Caco-2 (cell line): Measurements from ENCODE around the gene RFTN1. TPM values are rescaled to one million over a fixed set of nuclear protein-coding genes. Genes with fewer than 3 reads are reported as not detected.
A peak's percentile ranks its signal among the peaks of the same experiment; 100 is the strongest.

Experiments used
- BruUV-seq: library from RNA; stranded (reverse); fragments of 400-500 nt; replicated peaks from 2 replicates; lab custom pipeline; 2021; lab: Mats Ljungman, UMichigan
- CTCF ChIA-PET: fragments of 300-600 bp; sonication (Branson Sonifier 250); formaldehyde crosslinking; loops from one replicate; lab custom pipeline; 2022; ENCODE audit warnings: antibody characterized with exemption; lab: Charles Lee
- POLR2A ChIA-PET: fragments of 300-600 bp; sonication (Branson Sonifier 250); formaldehyde crosslinking; loops from one replicate; lab custom pipeline; 2022; ENCODE audit warnings: antibody characterized with exemption; lab: Charles Lee
- DNase-seq, 2 experiments: peaks; one replicate each; pipeline versions ENCODE4 v3.0.0 to v3.0.0-alpha.2; 2020 to 2022
- H3K27me3 ChIP-seq: replicated peaks from 2 replicates; pipeline ENCODE4 v1.6.0; 2011; ENCODE audit warnings: low read length; ENCODE audit not compliant: control insufficient read depth, insufficient read depth
- H3K36me3 ChIP-seq: 2 replicates; pipeline ENCODE4 v1.5.1; 2011; ENCODE audit warnings: low read length; ENCODE audit not compliant: control insufficient read depth, insufficient read depth
- H3K4me1 ChIP-seq: fragments of 250-450 bp; sonication (Bioruptor Pico); 2 replicates; pipeline ENCODE4 v1.5.1; 2020; ENCODE audit warnings: mild to moderate bottlenecking
- H3K4me3 ChIP-seq: 2 replicates; pipeline ENCODE4 v1.5.1; 2011; ENCODE audit warnings: low read depth, mild to moderate bottlenecking, control low read depth, low read length
- H3K9me3 ChIP-seq: fragments of 250-450 bp; sonication (Bioruptor Pico); 2 replicates; pipeline ENCODE4 v1.5.1; 2020; ENCODE audit warnings: mild to moderate bottlenecking, moderate library complexity
- H3K27ac Mint-ChIP-seq: one replicate; pipeline ENCODE4 v1.8.0; 2022; ENCODE audit warnings: mixed read lengths; ENCODE audit not compliant: unreplicated experiment
- H3K27me3 Mint-ChIP-seq: one replicate; pipeline ENCODE4 v1.8.0; 2022; ENCODE audit warnings: mixed read lengths; ENCODE audit not compliant: insufficient read depth, unreplicated experiment
- H3K36me3 Mint-ChIP-seq: one replicate; pipeline ENCODE4 v1.8.0; 2022; ENCODE audit warnings: mild to moderate bottlenecking, mixed read lengths; ENCODE audit not compliant: insufficient read depth, unreplicated experiment
- H3K4me1 Mint-ChIP-seq: one replicate; pipeline ENCODE4 v1.8.0; 2022; ENCODE audit warnings: low read depth, mixed read lengths; ENCODE audit not compliant: unreplicated experiment
- H3K4me3 Mint-ChIP-seq: one replicate; pipeline ENCODE4 v1.8.0; 2022; ENCODE audit warnings: mild to moderate bottlenecking, moderate library complexity, mixed read lengths; ENCODE audit not compliant: unreplicated experiment
- H3K9me3 Mint-ChIP-seq: one replicate; pipeline ENCODE4 v1.8.0; 2022; ENCODE audit warnings: mixed read lengths; ENCODE audit not compliant: unreplicated experiment
- CTCF ChIP-seq, 2 experiments: fragments of 200-600 bp in 1 of 2; IDR thresholded peaks; 1 replicate in 1 of 2; 2 replicates in 1 of 2; pipeline versions ENCODE4 v1.5.1 to v1.8.0; 2011 to 2022; ENCODE audit warnings: antibody characterized with exemption in 1 of 2, control low read depth in 1 of 2, inconsistent platforms in 1 of 2, low read depth in 1 of 2, low read length in 1 of 2, mild to moderate bottlenecking in 1 of 2, moderate library complexity in 1 of 2; ENCODE audit not compliant: insufficient read depth in 1 of 2, severe bottlenecking in 1 of 2, unreplicated experiment in 1 of 2
- intact Hi-C: fragments of 100-400 bp; cut with micrococcal nuclease; formaldehyde crosslinking; loops from one replicate; pipeline ENCODE4 v1.10.0; 2022; ENCODE audit not compliant: unreplicated experiment
- total RNA-seq: library from RNA; stranded (reverse); gene quantifications from 2 replicates; pipeline ENCODE4 v1.2.3, GENCODE V29; 2022

Gene RFTN1
- total RNA-seq, 1 experiment from 2014 or later: 10.2 TPM

- ChIA-PET CTCF (interaction anchor here (0.6 kb wide), 1 partner anchor 271 kb away, joined by 7 read pairs; no protein-coding TSS in a partner anchor), POLR2A (no interaction called here)
Observed at GRCh38 chr3:16543242-16543864, 29.9 kb upstream of the RFTN1 start.

DNA sequence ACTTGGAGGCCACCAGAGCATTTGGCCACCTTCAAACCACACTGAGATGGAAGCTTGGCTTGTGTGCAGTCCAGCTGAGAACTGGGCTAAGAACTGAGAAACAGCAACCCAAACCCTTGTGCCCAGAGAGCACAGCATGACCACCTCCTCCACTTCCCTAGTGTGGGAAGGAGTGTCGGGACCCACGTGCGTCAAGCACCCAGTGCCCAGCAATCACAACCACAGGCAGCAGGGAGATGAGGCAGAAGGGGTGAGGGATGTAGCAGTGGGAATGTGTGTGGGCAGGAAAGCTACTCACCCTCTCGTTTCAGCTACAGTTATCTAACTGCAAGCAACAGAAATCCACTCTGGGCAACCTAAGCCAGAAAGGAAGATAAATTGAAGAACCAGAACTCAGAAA lies 25.0 kb upstream of the RFTN1 start:
- no peaks in the 10 kb centered on the region for H3K4me1 ChIP-seq
- Mint-ChIP-seq H3K4me3 (no peak overlapping the region), H3K36me3 (no peaks in the 10 kb centered on the region), H3K27ac (no peak overlapping the region), H3K27me3 (peaks cover 20% of the 10 kb centered on the region), H3K4me1 (no peaks in the 10 kb centered on the region), H3K9me3 (no peaks in the 10 kb centered on the region)
- POLR2A ChIA-PET: no interaction called here
- no peaks in the 10 kb centered on the region for H3K27me3 ChIP-seq
- no peak for TF ChIP-seq CTCF (IDR thresholded peaks at IDR 0.05; ENCODE audit: insufficient read depth in 1 of 2, low read depth in 1 of 2, low read length in 1 of 2, severe bottlenecking in 1 of 2, unreplicated experiment in 1 of 2)
- no peaks in the 10 kb centered on the region for H3K36me3 ChIP-seq
- CTCF ChIA-PET: no interaction called here
- H3K9me3 ChIP-seq: no peaks in the 10 kb centered on the region
- intact Hi-C loops: no loop called here
- BruUV-seq: no TSS peak
- DNase-seq: no peak
- H3K4me3 ChIP-seq: no peak overlapping the region

More at GRCh38 chr3:16543242-16543864, 29.9 kb upstream of the RFTN1 start:
- Mint-ChIP-seq H3K9me3 (no peaks in the 10 kb centered on the region), H3K27ac (no peak overlapping the region), H3K36me3 (no peaks in the 10 kb centered on the region), H3K4me1 (no peaks in the 10 kb centered on the region), H3K27me3 (peaks cover 20% of the 10 kb centered on the region), H3K4me3 (no peak overlapping the region)
- TF ChIP-seq CTCF (IDR thresholded peaks at IDR 0.05; ENCODE audit: insufficient read depth in 1 of 2, low read depth in 1 of 2, low read length in 1 of 2, severe bottlenecking in 1 of 2, unreplicated experiment in 1 of 2): no peak
- H3K36me3 ChIP-seq: no peaks in the 10 kb centered on the region
- no peak for DNase-seq
- H3K4me1 ChIP-seq: no peaks in the 10 kb centered on the region
- intact Hi-C loops: no loop called here
- H3K9me3 ChIP-seq: no peaks in the 10 kb centered on the region
- no TSS peak for BruUV-seq
- H3K4me3 ChIP-seq: no peak overlapping the region
- H3K27me3 ChIP-seq: no peaks in the 10 kb centered on the region

GRCh38 chr3:16536996-16537395 lies 23.5 kb upstream of the RFTN1 start:
- Mint-ChIP-seq H3K9me3 (no peaks in the 10 kb centered on the region), H3K36me3 (no peaks in the 10 kb centered on the region)
- CTCF ChIA-PET: interaction anchor here (1.1 kb wide), 1 partner anchor 246 kb away, joined by 5 read pairs; no protein-coding TSS in a partner anchor

More at GRCh38 chr3:16536996-16537395, 23.5 kb upstream of the RFTN1 start:
- Histone ChIP-seq H3K9me3 (no peaks in the 10 kb centered on the region), H3K27me3 (no peaks in the 10 kb centered on the region), H3K4me1 (no peaks in the 10 kb centered on the region), H3K36me3 (no peaks in the 10 kb centered on the region), H3K4me3 (no peak overlapping the region)
- no peak for DNase-seq
- Mint-ChIP-seq H3K4me3 (peak overlapping the region; percentile 25), H3K27me3 (peaks cover 15% of the 10 kb centered on the region), H3K27ac (no peak overlapping the region), H3K4me1 (no peaks in the 10 kb centered on the region)
- intact Hi-C loops: no loop called here
- POLR2A ChIA-PET: no interaction called here
- BruUV-seq: no TSS peak
- TF ChIP-seq CTCF (IDR thresholded peaks at IDR 0.05; ENCODE audit: insufficient read depth in 1 of 2, low read depth in 1 of 2, low read length in 1 of 2, severe bottlenecking in 1 of 2, unreplicated experiment in 1 of 2): no peak
